NCI-H1092 treated with DMSO at 0.1 percent for 48 hours (cell line): ENCODE data around the gene KLHL13.
"Not testable (repeated sequence)": the region's sequence is repeated elsewhere in the genome, so short reads cannot be mapped to it uniquely, and the experiment has no call there.

Source experiments
- DNase-seq: peaks from one replicate; lab custom pipeline; 2025; lab: John Stamatoyannopoulos, UW

Gene KLHL13

GRCh38 chrX:118116713-118117550 lies at the start of gene KLHL13:
KLHL13 (minus strand) TSS chrX:118116810; CDS start chrX:118028473, 88,337 bp downstream.
- peak; percentile 47 for DNase-seq

GRCh38 chrX:118164138-118164537 lies 47.5 kb upstream of the KLHL13 start:
- DNase-seq, result no peak

DNA sequence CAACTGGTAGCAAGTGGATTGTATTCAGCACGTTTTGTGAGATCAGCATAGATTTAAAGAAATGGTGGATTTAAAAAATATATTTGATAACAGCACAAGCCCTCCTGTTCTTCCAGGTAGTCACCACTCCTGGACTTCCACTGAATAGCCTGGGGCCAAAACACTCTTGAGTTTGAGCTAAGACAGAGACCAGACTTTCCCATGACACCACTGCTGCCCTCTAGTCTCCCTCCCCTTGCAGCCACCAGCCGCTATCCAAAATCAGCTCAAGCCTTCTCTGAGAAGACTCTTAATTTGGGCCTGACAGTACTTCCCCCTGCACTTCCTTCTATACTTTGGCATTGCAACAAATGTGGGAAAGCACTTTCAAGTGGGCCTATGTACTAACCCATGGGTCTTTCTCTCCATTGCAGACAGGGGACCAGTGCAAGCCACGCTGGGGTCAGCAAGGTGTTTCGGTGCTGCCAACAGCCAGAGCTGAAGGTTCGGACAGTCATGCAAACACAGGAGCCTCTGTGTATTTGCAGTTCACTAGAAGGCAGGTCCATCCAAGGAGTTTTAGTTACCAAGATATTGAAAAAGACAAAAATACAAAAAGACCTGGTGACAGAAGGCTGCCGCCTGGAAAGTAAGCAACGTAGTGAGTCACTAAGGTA lies 40.5 kb upstream of the KLHL13 start:
- DNase-seq, result no peak

- DNase-seq, result no peak
These were observed 39.8 kb upstream of the KLHL13 start for GRCh38 chrX:118156254-118156952.

DNA sequence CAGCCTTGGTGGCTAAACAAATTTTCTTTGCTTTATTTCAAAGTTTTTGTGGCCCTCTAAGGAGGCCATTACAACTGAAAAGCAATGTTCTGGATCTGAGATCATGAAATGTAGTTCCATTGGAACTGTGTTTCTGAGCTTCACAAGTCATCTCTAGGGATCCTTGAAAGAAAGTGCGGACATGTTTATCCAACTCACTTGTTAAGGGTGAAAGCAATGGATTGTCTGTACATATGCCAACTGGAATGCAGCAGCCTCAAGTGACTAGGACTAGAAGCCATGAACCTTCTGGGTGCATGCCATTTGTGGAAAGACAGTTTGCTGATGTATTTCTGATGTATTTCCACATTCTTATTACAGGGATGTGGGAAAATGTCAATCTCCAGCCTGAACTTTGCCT lies 36.7 kb upstream of the KLHL13 start:
- DNase-seq, result no peak

- no peak for DNase-seq
These were observed 36.1 kb upstream of the KLHL13 start for GRCh38 chrX:118152721-118153120.

GRCh38 chrX:118148737-118149136 lies 32.1 kb upstream of the KLHL13 start:
- no peak for DNase-seq

GRCh38 chrX:118147771-118148170 lies 31.2 kb upstream of the KLHL13 start:
- DNase-seq, result not testable (repeated sequence)

DNA sequence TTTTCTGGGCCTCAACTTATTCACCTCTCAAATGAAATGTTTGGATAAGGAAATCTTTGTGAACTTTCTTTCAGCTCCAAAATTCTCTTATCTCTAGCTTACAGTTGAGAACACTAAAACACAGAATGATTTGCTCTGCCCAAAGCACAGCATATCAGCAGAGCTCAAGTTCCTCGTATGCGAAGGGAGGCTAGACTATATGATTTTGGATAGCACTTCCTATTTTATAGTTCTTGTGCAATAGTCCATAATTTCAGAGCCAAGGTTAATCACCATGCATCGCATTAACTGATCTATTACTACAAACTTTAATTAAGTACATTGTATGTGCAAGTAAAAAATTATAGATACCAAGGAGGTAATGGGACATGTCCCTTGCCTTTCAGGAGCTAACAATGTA lies 27.0 kb upstream of the KLHL13 start:
- DNase-seq, result no peak

- DNase-seq, result no peak
These were observed 14.7 kb upstream of the KLHL13 start for GRCh38 chrX:118131336-118131735.

DNA sequence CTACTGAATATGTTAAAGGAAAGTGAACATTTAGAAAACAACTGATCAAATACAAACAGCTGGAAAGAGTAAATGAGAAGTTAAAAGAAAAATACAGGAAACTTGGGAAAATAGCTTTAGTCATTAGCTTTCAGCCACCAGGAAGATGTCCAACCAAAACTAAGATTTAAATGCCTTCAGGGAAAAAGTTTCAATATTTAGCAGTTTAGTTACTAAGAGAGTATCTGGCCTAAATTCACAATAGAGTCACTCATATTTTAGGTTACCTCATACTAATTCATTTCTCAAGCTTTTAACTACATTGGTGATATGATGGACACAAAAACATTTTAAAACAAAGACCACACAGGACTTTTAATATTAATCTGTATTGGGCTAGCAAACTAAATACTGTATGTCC lies 13.1 kb upstream of the KLHL13 start:
- DNase-seq, result no peak

DNA sequence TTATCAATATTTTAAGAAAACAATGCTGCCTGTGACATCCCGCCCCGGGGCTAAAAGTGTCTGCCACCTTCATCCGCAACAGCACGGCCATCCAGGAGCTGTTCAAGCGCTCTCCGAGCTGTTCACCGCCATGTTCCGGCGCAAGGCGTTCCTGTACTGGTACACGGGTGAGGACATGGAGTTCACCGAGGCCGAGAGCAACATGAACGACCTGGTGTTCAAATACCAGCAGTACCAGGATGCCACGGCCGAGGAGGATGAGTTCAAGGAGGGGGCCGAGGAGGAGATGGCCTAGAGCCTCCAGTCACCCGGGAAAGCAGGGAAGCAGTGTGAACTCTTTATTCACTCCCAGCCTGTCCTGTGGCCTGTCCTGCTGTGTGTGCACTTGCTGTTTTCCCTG lies 12.1 kb upstream of the KLHL13 start:
- no peak for DNase-seq

- DNase-seq, result no peak
These were observed 9.7 kb upstream of the KLHL13 start for GRCh38 chrX:118126286-118126685.

DNA sequence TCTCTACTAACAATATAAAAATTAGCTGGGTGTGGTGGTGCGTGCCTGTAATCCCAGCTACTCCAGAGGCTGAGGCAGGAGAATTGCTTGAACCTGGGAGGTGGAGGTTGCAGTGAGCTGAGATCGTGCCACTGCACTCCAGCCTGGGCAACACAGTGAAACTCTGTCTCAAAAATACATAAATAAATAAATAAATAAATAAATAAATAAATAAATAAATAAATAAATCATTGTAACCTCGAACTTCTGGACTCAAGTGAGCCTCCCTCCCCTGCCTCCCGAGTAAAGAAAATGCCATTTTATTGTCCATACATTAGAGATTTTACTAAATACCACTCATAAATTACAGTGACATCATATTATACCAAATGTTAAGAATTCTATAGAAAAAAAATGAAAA lies 7.6 kb upstream of the KLHL13 start:
- not testable (repeated sequence) for DNase-seq

DNA sequence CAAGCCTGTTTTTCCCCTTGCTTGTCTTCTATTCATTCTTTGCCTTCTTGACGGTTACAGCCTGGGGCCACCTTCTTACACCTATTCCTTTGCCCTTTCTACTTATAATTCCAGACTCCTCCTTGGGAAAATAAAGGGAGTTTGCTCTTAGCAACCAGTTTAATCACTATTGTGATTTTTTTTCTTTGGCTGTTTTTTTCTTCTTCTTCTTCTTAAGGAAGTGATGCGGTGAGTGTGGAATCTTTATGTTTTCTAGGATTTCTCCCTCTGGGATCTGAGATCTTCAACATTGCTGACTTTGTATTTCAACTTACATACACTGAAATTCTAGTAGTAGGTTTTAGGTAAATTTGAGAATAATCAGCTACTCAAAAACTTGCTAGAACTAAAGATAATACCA lies 1.1 kb upstream of the KLHL13 start:
- no peak for DNase-seq

- DNase-seq, result peak; percentile 47
These were observed 477 bp downstream of the KLHL13 start for GRCh38 chrX:118115953-118116712.

DNA sequence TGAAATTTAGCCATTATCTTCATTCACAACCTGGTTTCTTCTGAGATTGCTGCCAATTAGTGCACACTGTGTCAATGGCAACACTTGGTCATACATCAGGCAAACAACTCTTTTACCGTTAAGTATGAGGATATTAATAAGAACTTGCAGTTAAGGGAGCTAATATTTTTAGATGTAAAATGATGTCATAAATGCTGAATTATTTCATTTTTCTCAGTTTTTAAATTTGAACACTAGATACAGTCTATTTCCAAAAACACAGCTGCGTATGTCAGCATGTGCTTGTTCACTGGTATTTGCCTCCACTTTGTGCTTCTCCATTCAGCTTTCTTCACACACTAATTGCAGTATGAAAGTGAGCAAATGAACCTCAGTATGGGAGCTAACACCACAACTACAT lies 1.6 kb downstream of the KLHL13 start:
- DNase-seq, result no peak

- DNase-seq, result no peak
These were observed 7.5 kb downstream of the KLHL13 start for GRCh38 chrX:118109065-118109464.

GRCh38 chrX:118108304-118108703 lies 8.3 kb downstream of the KLHL13 start:
- DNase-seq, result no peak

- DNase-seq, result no peak
These were observed 16.5 kb downstream of the KLHL13 start for GRCh38 chrX:118100091-118100490.

DNA sequence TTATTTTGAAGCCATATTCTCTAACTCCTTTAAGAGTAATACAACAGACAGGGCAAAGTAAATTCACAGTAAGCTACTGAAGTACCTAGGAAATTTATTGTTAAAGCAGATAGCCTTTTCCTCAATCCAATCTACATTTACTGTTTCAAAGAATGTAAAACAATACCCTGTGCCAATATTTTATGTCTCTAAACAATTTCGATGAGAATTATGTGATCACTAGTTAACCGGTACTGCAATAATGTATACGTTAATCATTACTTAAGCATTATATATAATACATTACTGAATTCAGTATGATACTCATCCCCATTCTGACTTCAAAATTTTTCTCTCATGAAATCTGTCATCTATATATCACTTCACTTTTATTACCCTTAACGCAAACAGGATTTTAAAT lies 28.5 kb downstream of the KLHL13 start:
- DNase-seq, result no peak

GRCh38 chrX:118074196-118074595 lies 42.4 kb downstream of the KLHL13 start:
- no peak for DNase-seq
